H1 (cell line): ENCODE results near the gene PARD3. TPM values are rescaled to one million over a fixed set of nuclear protein-coding genes. Genes with fewer than 3 reads are reported as not detected.

Experiments used
- CTCF ChIA-PET: fragments of 300-600 bp; sonication (Branson Sonifier 250); formaldehyde crosslinking; loops from one replicate; lab custom pipeline; 2021; ENCODE audit not compliant: partially characterized antibody; lab: Charles Lee
- POLR2A ChIA-PET: fragments of 300-600 bp; sonication (Branson Sonifier 250); formaldehyde crosslinking; loops from one replicate; lab custom pipeline; 2021; ENCODE audit warnings: inconsistent platforms; ENCODE audit not compliant: partially characterized antibody; lab: Charles Lee
- DNase-seq, 2 experiments: peaks; one replicate each; pipeline versions ENCODE4 v3.0.0 to v3.0.0-alpha.2; 2010 to 2022; ENCODE audit warnings: low spot score in 2 of 2, low read depth in 1 of 2, mixed read lengths in 1 of 2
- FAIRE-seq: peaks from 2 replicates; lab custom pipeline; 2011; peaks lifted over from hg19 to GRCh38; lab: Jason Lieb, UNC
- H2AFZ ChIP-seq: 2 replicates; pipeline ENCODE4 v1.8.1; 2012; ENCODE audit warnings: low read length, inconsistent platforms
- H2AK5ac ChIP-seq: 2 replicates; pipeline ENCODE4 v1.6.1; 2013; ENCODE audit warnings: low read depth, low read length
- H2BK120ac ChIP-seq: replicated peaks from 2 replicates; pipeline ENCODE3; 2013; ENCODE audit warnings: low read depth, low read length, inconsistent platforms
- H2BK12ac ChIP-seq: 2 replicates; pipeline ENCODE4 v1.6.1; 2013; ENCODE audit warnings: low read depth, low read length
- H2BK15ac ChIP-seq: 2 replicates; pipeline ENCODE4 v1.6.1; 2013; ENCODE audit warnings: low read length
- H2BK20ac ChIP-seq: 2 replicates; pipeline ENCODE4 v1.6.1; 2013; ENCODE audit warnings: low read length
- H2BK5ac ChIP-seq: 2 replicates; pipeline ENCODE4 v1.6.1; 2013; ENCODE audit warnings: low read depth, low read length
- H3K14ac ChIP-seq: 2 replicates; pipeline ENCODE4 v1.6.1; 2013; ENCODE audit warnings: inconsistent platforms; ENCODE audit not compliant: insufficient read length
- H3K18ac ChIP-seq: 2 replicates; pipeline ENCODE4 v1.6.1; 2013; ENCODE audit warnings: low read length; ENCODE audit errors: extremely low read depth
- H3K23ac ChIP-seq: 2 replicates; pipeline ENCODE4 v1.6.1; 2013; ENCODE audit warnings: inconsistent platforms; ENCODE audit not compliant: insufficient read length
- H3K23me2 ChIP-seq: 2 replicates; pipeline ENCODE4 v1.6.1; 2013; ENCODE audit warnings: low read depth, low read length
- H3K27ac ChIP-seq: 2 replicates; pipeline ENCODE4 v1.6.1; 2011; ENCODE audit warnings: low read depth, low read length, inconsistent platforms
- H3K27me3 ChIP-seq, 4 experiments: replicated peaks in 1 of 4; 1 replicate in 1 of 4; 2 replicates in 3 of 4; pipeline versions ENCODE4 v1.6.1 to v1.8.1; 2011 to 2013; ENCODE audit warnings: low read length in 3 of 4, mild to moderate bottlenecking in 3 of 4, inconsistent platforms in 2 of 4, mixed read lengths in 2 of 4, moderate library complexity in 1 of 4; ENCODE audit not compliant: control insufficient read depth in 3 of 4, insufficient read depth in 3 of 4; ENCODE audit errors: extremely low read depth in 1 of 4
- H3K36me3 ChIP-seq, 4 experiments: 2 replicates each; pipeline versions ENCODE4 v1.6.1 to v1.8.1; 2011 to 2013; ENCODE audit warnings: mild to moderate bottlenecking in 4 of 4, low read length in 3 of 4, moderate library complexity in 2 of 4, control low read depth in 1 of 4, inconsistent platforms in 1 of 4; ENCODE audit not compliant: insufficient read depth in 4 of 4, control insufficient read depth in 2 of 4
- H3K4ac ChIP-seq: replicated peaks from 2 replicates; pipeline ENCODE3; 2013; ENCODE audit warnings: low read length, low read depth, mixed read lengths, inconsistent platforms; ENCODE audit not compliant: insufficient read length
- H3K4me1 ChIP-seq, 4 experiments: replicated peaks in 1 of 4; 1 replicate in 1 of 4; 2 replicates in 3 of 4; pipeline versions ENCODE4 v1.6.1 to v1.8.1; 2011 to 2013; ENCODE audit warnings: low read length in 3 of 4, inconsistent platforms in 2 of 4, mixed read lengths in 1 of 4; ENCODE audit not compliant: insufficient read depth in 4 of 4, control insufficient read depth in 3 of 4
- H3K4me2 ChIP-seq, 2 experiments: 2 replicates each; pipeline versions ENCODE4 v1.6.1 to v1.8.1; 2011 to 2013; ENCODE audit warnings: low read depth in 2 of 2, low read length in 2 of 2, control low read depth in 1 of 2, inconsistent platforms in 1 of 2, mild to moderate bottlenecking in 1 of 2; ENCODE audit not compliant: insufficient read depth in 1 of 2
- H3K4me3 ChIP-seq, 4 experiments: fragments of 200-600, 300-600 bp in 1 of 4; sonication (generic), shearing (Covaris generic), sonication (Bioruptor Twin) in 1 of 4; 2 replicates each; pipeline versions ENCODE4 v1.5.1 to v1.8.1; 2011 to 2016; ENCODE audit warnings: low read length in 4 of 4, low read depth in 3 of 4, control low read depth in 2 of 4, inconsistent platforms in 2 of 4, mild to moderate bottlenecking in 2 of 4, mixed read lengths in 1 of 4, moderate library complexity in 1 of 4; ENCODE audit not compliant: insufficient read depth in 2 of 4; ENCODE audit errors: extremely low read depth in 1 of 4
- H3K56ac ChIP-seq: replicated peaks from 2 replicates; pipeline ENCODE3; 2013; ENCODE audit warnings: low read depth, mild to moderate bottlenecking, mixed read lengths, low read length, inconsistent platforms; ENCODE audit not compliant: insufficient read length
- H3K79me1 ChIP-seq: 2 replicates; pipeline ENCODE4 v1.6.1; 2013; ENCODE audit warnings: low read depth, low read length, control low read depth
- H3K79me2 ChIP-seq, 2 experiments: 2 replicates each; pipeline versions ENCODE4 v1.6.1 to v1.8.1; 2012 to 2013; ENCODE audit warnings: low read length in 2 of 2, mild to moderate bottlenecking in 2 of 2, inconsistent platforms in 1 of 2; ENCODE audit not compliant: insufficient read depth in 2 of 2, control insufficient read depth in 1 of 2
- H3K9ac ChIP-seq, 4 experiments: replicated peaks in 1 of 4; 1 replicate in 1 of 4; 2 replicates in 3 of 4; pipeline versions ENCODE4 v1.6.1 to v1.8.1; 2011 to 2013; ENCODE audit warnings: low read depth in 3 of 4, low read length in 3 of 4, control low read depth in 2 of 4, mild to moderate bottlenecking in 2 of 4, moderate library complexity in 2 of 4, inconsistent platforms in 1 of 4; ENCODE audit errors: extremely low read depth in 1 of 4
- H3K9me3 ChIP-seq, 2 experiments: 2 replicates each; pipeline versions ENCODE4 v1.6.1 to v1.8.1; 2012 to 2013; ENCODE audit warnings: mild to moderate bottlenecking in 2 of 2, moderate library complexity in 2 of 2, control low read depth in 1 of 2, inconsistent platforms in 1 of 2, low read depth in 1 of 2, low read length in 1 of 2, mixed read lengths in 1 of 2; ENCODE audit not compliant: insufficient read depth in 2 of 2
- H4K20me1 ChIP-seq, 2 experiments: replicated peaks in 1 of 2; 2 replicates each; pipeline versions ENCODE3 to v1.8.1; 2011 to 2013; ENCODE audit warnings: inconsistent platforms in 2 of 2, low read length in 2 of 2, mild to moderate bottlenecking in 1 of 2; ENCODE audit not compliant: insufficient read depth in 2 of 2, control insufficient read depth in 1 of 2
- H4K5ac ChIP-seq: 2 replicates; pipeline ENCODE4 v1.6.1; 2013; ENCODE audit warnings: low read length, low read depth, mixed read lengths, inconsistent platforms; ENCODE audit not compliant: insufficient read length
- H4K8ac ChIP-seq: 2 replicates; pipeline ENCODE4 v1.8.0; 2013; ENCODE audit warnings: mild to moderate bottlenecking, moderate library complexity, low read length, inconsistent platforms; ENCODE audit not compliant: insufficient read depth; ENCODE audit errors: extremely low read depth
- H4K91ac ChIP-seq: replicated peaks from 2 replicates; pipeline ENCODE3; 2013; ENCODE audit warnings: low read length, mixed read lengths, inconsistent platforms; ENCODE audit not compliant: insufficient read length
- BACH1 ChIP-seq: IDR thresholded peaks from 2 replicates; pipeline ENCODE4 v1.6.1; 2012; ENCODE audit warnings: low read length, improper control_type of control experiment
- CREB1 ChIP-seq: IDR thresholded peaks from 2 replicates; pipeline ENCODE4 v1.6.1; 2012; ENCODE audit warnings: inconsistent platforms
- CTCF ChIP-seq, 3 experiments: IDR thresholded peaks; 1 replicate in 2 of 3; 2 replicates in 1 of 3; pipeline versions ENCODE4 v1.5.1 to v1.6.1; 2011; ENCODE audit warnings: low read length in 3 of 3, mild to moderate bottlenecking in 3 of 3, inconsistent platforms in 2 of 3, low read depth in 1 of 3, moderate library complexity in 1 of 3; ENCODE audit not compliant: insufficient read depth in 1 of 3; ENCODE audit errors: control extremely low read depth in 1 of 3
- NANOG ChIP-seq: IDR thresholded peaks from 2 replicates; pipeline ENCODE4 v1.6.1; 2011; ENCODE audit warnings: low read length, low read depth, mild to moderate bottlenecking, inconsistent platforms; ENCODE audit not compliant: insufficient read depth, poor library complexity, severe bottlenecking
- NRF1 ChIP-seq: IDR thresholded peaks from 2 replicates; pipeline ENCODE4 v1.6.1; 2011; ENCODE audit warnings: mild to moderate bottlenecking, low read depth, low read length, improper control_type of control experiment
- RAD21 ChIP-seq, 2 experiments: IDR thresholded peaks in 1 of 2; conservative IDR thresholded peaks in 1 of 2; 2 replicates each; pipeline ENCODE4 v1.6.1; 2011; ENCODE audit warnings: low read depth in 2 of 2, low read length in 2 of 2, improper control_type of control experiment in 1 of 2, inconsistent platforms in 1 of 2, mild to moderate bottlenecking in 1 of 2, moderate library complexity in 1 of 2
- TEAD4 ChIP-seq: IDR thresholded peaks from 2 replicates; pipeline ENCODE4 v1.6.1; 2012; ENCODE audit warnings: low read depth, low read length, inconsistent platforms, mixed read lengths
- WGBS, 2 experiments: shearing (Covaris generic) in 1 of 2; methylation state at CpG; one replicate each; pipeline versions ENCODE4 v1.1.6 to v1.1.7; 2013 to 2015; ENCODE audit warnings: low lambda C conversion rate in 2 of 2, mixed read lengths in 2 of 2, inconsistent platforms in 1 of 2, low coverage in 1 of 2, missing lambda C conversion rate in 1 of 2; ENCODE audit not compliant: insufficient replicate concordance in 2 of 2, insufficient coverage in 1 of 2, insufficient read length in 1 of 2; ENCODE audit errors: extremely low coverage in 1 of 2, missing lambda C conversion rate in 1 of 2; 5-methylcytosine and 5-hydroxymethylcytosine counted together
- polyA plus RNA-seq, 7 experiments: library from polyadenylated mRNA; depleted of rRNA in 3 of 7; stranded (reverse) in 5 of 7; unstranded in 2 of 7; fragments of >200 nt in 5 of 7; fragments of 200-250 nt in 2 of 7; gene quantifications; 1 replicate in 5 of 7; 2 replicates in 1 of 7; 4 replicates in 1 of 7; pipeline versions ENCODE4 v1.2.1 to v1.2.3, GENCODE V29; 2011 to 2013; ENCODE audit warnings: missing spikeins in 2 of 7, mixed read lengths in 2 of 7
- total RNA-seq: library from RNA; stranded (reverse); fragmentation: NEBNext Ultra II Directional; extraction: Animal tissue kit (Norgen Biotek cat#: 25700); gene quantifications from 2 replicates; pipeline ENCODE4 v1.2.1, GENCODE V29; 2021

PARD3 gene
- total and polyA plus RNA-seq, 2 of the 8 experiments (the other 6 are each of a cell fraction or from before 2014, with no cell fraction given) = 19.7 to 49.1 TPM

DNA sequence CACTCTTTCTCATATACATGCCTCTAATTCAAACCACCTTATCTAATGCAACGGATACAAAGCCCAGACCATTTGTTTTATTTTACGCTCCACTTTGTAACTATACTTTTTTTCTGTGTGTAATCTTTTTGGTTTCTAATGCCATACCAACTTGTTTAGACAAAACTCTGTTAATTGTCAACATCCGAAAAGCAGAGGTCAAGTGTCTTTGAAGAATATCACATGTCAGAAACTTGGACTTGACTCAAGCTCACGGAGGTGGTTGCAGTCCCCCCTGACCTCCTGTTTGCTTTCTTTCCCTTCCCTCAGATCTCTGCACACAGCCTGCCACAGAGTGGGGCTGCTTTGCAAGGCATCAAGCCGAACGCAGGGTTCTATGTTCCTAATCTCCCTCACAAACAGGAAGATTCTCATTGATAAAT is 698.9 kb downstream of the PARD3 start:
- Histone ChIP-seq H3K18ac (no peak overlapping the region), H4K5ac (no peak overlapping the region), H3K27ac (no peak overlapping the region), H3K23me2 (peaks cover 4% of the 10 kb centered on the region; the same call in 1 of the 2 replicates), H3K9ac (no peak overlapping the region), H4K8ac (no peak overlapping the region), H2BK12ac (no peak overlapping the region), H3K27me3 (no peaks in the 10 kb centered on the region), H4K20me1 (no peaks in the 10 kb centered on the region), H2AK5ac (no peak overlapping the region), H2BK5ac (no peak overlapping the region), H3K9me3 (no peaks in the 10 kb centered on the region), H3K14ac (no peak overlapping the region), H3K79me2 (no peaks in the 10 kb centered on the region), H4K91ac (no peak overlapping the region), H3K4me2 (no peak overlapping the region), H2AFZ (no peak overlapping the region), H3K79me1 (no peaks in the 10 kb centered on the region), H3K4ac (no peak overlapping the region), H3K4me1 (peaks cover 0 to 7% (median 3%) of the 10 kb centered on the region in 4 experiments; a peak in 5 of 7 replicates), H3K56ac (no peak overlapping the region), H2BK15ac (no peak overlapping the region), H3K36me3 (no peaks in the 10 kb centered on the region), H2BK120ac (no peak overlapping the region), H3K23ac (no peak overlapping the region), H3K4me3 (no peak overlapping the region), H2BK20ac (no peak overlapping the region)
- CTCF ChIA-PET = interaction anchor here (0.6 to 0.9 kb wide), 2 partner anchors 9 to 238 kb away, joined by 3 to 6 read pairs; no protein-coding TSS in a partner anchor
- POLR2A ChIA-PET = no interaction called here
- WGBS, 2 experiments = 83% methylated on average over 6 of the region's 6 CpGs; no CpG with 5 or more reads in 1 of the 2 experiments
- no peak for FAIRE-seq
- TF ChIP-seq RAD21 (IDR thresholded peaks at IDR 0.05 in 1 of 2, conservative IDR thresholded peaks at IDR 0.05 in 1 of 2; ENCODE audit: low read depth in 2 of 2, low read length in 2 of 2) (peak; percentile 41 to 57), CREB1 (no peak), NRF1 (no peak), TEAD4 (no peak), BACH1 (no peak), NANOG (no peak), CTCF (IDR thresholded peaks at IDR 0.05; ENCODE audit: control extremely low read depth in 1 of 3, insufficient read depth in 1 of 3, low read depth in 1 of 3, low read length in 3 of 3) (peak in 1 of 3 experiments; percentile 7; a peak in 1 of 4 replicates)
- DNase-seq = peak in 1 of 2 experiments; percentile 31
